ENCODE data around the gene NME4.

Gene NME4

GRCh38 chr16:441447-441846, 44.4 kb downstream of the NME4 start:
- FAIRE-seq = no peak

DNA sequence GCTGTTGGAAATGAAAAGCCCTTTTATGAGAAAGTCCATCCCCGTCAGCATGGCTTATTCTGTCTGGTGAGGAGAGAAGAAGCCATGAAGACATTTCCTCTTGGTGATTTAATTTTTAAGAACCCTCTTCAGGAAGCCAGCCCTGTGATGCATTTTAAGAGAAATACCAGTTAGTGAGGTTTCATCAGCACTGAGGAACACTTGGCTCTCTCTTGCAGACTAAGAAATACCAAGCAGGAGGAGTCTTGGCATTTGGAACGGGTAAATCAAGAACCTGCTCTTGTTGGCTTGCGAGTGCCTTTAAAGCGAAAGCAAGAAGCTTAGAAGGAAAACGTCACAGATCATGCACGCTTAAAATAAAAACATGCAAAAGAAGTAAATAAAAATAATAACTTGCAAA, 46.0 kb downstream of the NME4 start:
- FAIRE-seq = no peak

DNA sequence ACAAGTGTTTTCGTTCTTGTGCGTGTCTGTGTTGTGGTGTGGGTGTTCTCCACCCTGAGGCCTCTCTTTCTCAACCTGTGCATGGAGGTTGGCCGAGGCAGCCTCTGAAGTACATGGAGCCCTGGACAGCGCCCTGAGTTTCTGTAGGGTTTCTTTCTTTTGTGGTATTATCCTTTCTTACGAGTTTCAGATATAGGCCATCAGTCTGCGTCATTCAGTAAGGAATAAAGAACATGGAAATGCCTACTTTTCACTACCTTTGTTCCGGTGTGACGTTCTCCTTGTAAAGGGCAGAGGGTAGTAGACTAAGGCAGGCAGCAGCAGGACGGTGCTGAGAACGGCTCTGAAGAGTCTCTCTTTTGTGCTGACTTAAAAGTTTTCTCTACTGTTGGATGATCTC, 47.0 kb downstream of the NME4 start:
- no peak for FAIRE-seq

- FAIRE-seq = no peak
Measured at GRCh38 chr16:445566-445965, 48.6 kb downstream of the NME4 start.
